Keratinocyte (primary cell): ENCODE data around the gene IRAK2. TPM values are rescaled to one million over a fixed set of nuclear protein-coding genes. Genes with fewer than 3 reads are reported as not detected.

ENCODE experiments used
- DNase-seq: peaks from one replicate; pipeline ENCODE4 v3.0.0-alpha.2; 2011; ENCODE audit warnings: low read depth, missing footprints, low spot score
- FAIRE-seq: peaks from 2 replicates; lab custom pipeline; 2011; peaks lifted over from hg19 to GRCh38; lab: Jason Lieb, UNC
- H2AFZ ChIP-seq: 2 replicates; pipeline ENCODE4 v1.6.0; 2012; ENCODE audit warnings: low read length, control low read depth, inconsistent platforms; ENCODE audit not compliant: control insufficient read depth
- H3K27ac ChIP-seq: 2 replicates; pipeline ENCODE4 v1.5.1; 2011; ENCODE audit warnings: low read length; ENCODE audit not compliant: control insufficient read depth, insufficient read depth
- H3K27me3 ChIP-seq: 3 replicates; pipeline ENCODE4 v1.6.0; 2011; ENCODE audit warnings: low read length; ENCODE audit not compliant: control insufficient read depth, insufficient read depth; ENCODE audit errors: extremely low read depth
- H3K36me3 ChIP-seq, 2 experiments: 2 replicates in 1 of 2; 3 replicates in 1 of 2; pipeline ENCODE4 v1.5.1; 2011; ENCODE audit warnings: low read length in 2 of 2, mild to moderate bottlenecking in 1 of 2; ENCODE audit not compliant: control insufficient read depth in 2 of 2, insufficient read depth in 2 of 2; ENCODE audit errors: extremely low read depth in 1 of 2
- H3K4me1 ChIP-seq: 3 replicates; pipeline ENCODE4 v1.5.1; 2011; ENCODE audit warnings: low read length; ENCODE audit not compliant: control insufficient read depth, insufficient read depth; ENCODE audit errors: extremely low read depth
- H3K4me2 ChIP-seq: 3 replicates; pipeline ENCODE4 v1.6.0; 2011; ENCODE audit warnings: low read depth, low read length; ENCODE audit not compliant: control insufficient read depth, insufficient read depth; ENCODE audit errors: extremely low read depth
- H3K4me3 ChIP-seq, 3 experiments: fragments of 200-600 bp in 1 of 3; sonication (generic) in 1 of 3; 2 replicates in 2 of 3; 3 replicates in 1 of 3; pipeline ENCODE4 v1.5.1; 2011 to 2016; ENCODE audit warnings: low read length in 3 of 3, mild to moderate bottlenecking in 3 of 3, control low read depth in 2 of 3, inconsistent platforms in 1 of 3, low read depth in 1 of 3, mixed read lengths in 1 of 3, mixed run types in 1 of 3, moderate library complexity in 1 of 3; ENCODE audit not compliant: control insufficient read depth in 2 of 3, insufficient read depth in 2 of 3; ENCODE audit errors: extremely low read depth in 1 of 3
- H3K79me2 ChIP-seq: 2 replicates; pipeline ENCODE4 v1.6.0; 2012; ENCODE audit warnings: low read length; ENCODE audit not compliant: control insufficient read depth, insufficient read depth
- H3K9ac ChIP-seq: 3 replicates; pipeline ENCODE4 v1.6.0; 2011; ENCODE audit warnings: low read length; ENCODE audit not compliant: control insufficient read depth, insufficient read depth; ENCODE audit errors: extremely low read depth
- H3K9me1 ChIP-seq: 3 replicates; pipeline ENCODE4 v1.6.0; 2011; ENCODE audit warnings: low read length; ENCODE audit not compliant: control insufficient read depth, insufficient read depth; ENCODE audit errors: extremely low read depth
- H3K9me3 ChIP-seq: 2 replicates; pipeline ENCODE4 v1.5.1; 2012; ENCODE audit warnings: low read depth, low read length; ENCODE audit not compliant: control insufficient read depth
- H4K20me1 ChIP-seq: 3 replicates; pipeline ENCODE4 v1.6.0; 2011; ENCODE audit warnings: low read length; ENCODE audit not compliant: control insufficient read depth, insufficient read depth; ENCODE audit errors: extremely low read depth
- CTCF ChIP-seq, 3 experiments: IDR thresholded peaks in 1 of 3; conservative IDR thresholded peaks in 1 of 3; optimal IDR thresholded peaks in 1 of 3; 2 replicates in 2 of 3; 3 replicates in 1 of 3; pipeline versions ENCODE3 to v1.5.1; 2011; ENCODE audit warnings: low read length in 3 of 3, mild to moderate bottlenecking in 3 of 3, moderate library complexity in 2 of 3, control low read depth in 1 of 3, inconsistent platforms in 1 of 3; ENCODE audit not compliant: insufficient read depth in 2 of 3; ENCODE audit errors: extremely low read depth in 1 of 3
- EZH2 ChIP-seq: IDR thresholded peaks from one replicate; pipeline ENCODE4 v1.6.1; 2012; ENCODE audit warnings: inconsistent platforms, mild to moderate bottlenecking, low read length, moderate library complexity
- dilution Hi-C: fragments of 300-500 bp; cut with MboI; formaldehyde crosslinking; loops from one replicate; pipeline ENCODE4 v1.7.0; 2020; ENCODE audit warnings: low sequenced_read_pairs; ENCODE audit not compliant: extremely low pct_ligation_motif_present
- polyA plus RNA-seq, 5 experiments: library from polyadenylated mRNA; depleted of rRNA in 3 of 5; stranded (reverse) in 3 of 5; stranded (forward) in 1 of 5; unstranded in 1 of 5; fragments of >200 nt; gene quantifications; 1 replicate in 1 of 5; 2 replicates in 3 of 5; 3 replicates in 1 of 5; pipeline versions ENCODE4 v1.2.1 to v1.2.3, GENCODE V29; 2011 to 2012; ENCODE audit warnings: missing spikeins in 2 of 5, low read depth in 1 of 5, low replicate concordance in 1 of 5

IRAK2 gene
- polyA plus RNA-seq, 1 donor (not counting 4 experiments of a cell fraction or from before 2014, with no cell fraction given): 3.5 TPM

- DNase-seq: no peak
- no peaks in the 10 kb centered on the region for H3K9me3 ChIP-seq
- peaks cover 3% of the 10 kb centered on the region for H4K20me1 ChIP-seq
- no peak overlapping the region for H3K27ac ChIP-seq
- H3K9me1 ChIP-seq: no peaks in the 10 kb centered on the region
- no peak overlapping the region for H3K9ac ChIP-seq
- FAIRE-seq: no peak
- dilution Hi-C loops: no loop called here
- peaks cover 26 to 28% of the 10 kb centered on the region in 2 experiments for H3K36me3 ChIP-seq
- no peak overlapping the region for H2AFZ ChIP-seq
- H3K27me3 ChIP-seq: no peaks in the 10 kb centered on the region
- peaks cover 47% of the 10 kb centered on the region for H3K79me2 ChIP-seq
- no peak overlapping the region for H3K4me3 ChIP-seq
- no peak overlapping the region for H3K4me2 ChIP-seq
- no peak for TF ChIP-seq CTCF (optimal IDR thresholded peaks at IDR 0.05 in 1 of 3, IDR thresholded peaks at IDR 0.05 in 1 of 3, conservative IDR thresholded peaks at IDR 0.05 in 1 of 3; ENCODE audit: extremely low read depth in 1 of 3, insufficient read depth in 2 of 3, low read length in 3 of 3)
- no peak for TF ChIP-seq EZH2
- no peaks in the 10 kb centered on the region for H3K4me1 ChIP-seq
These were observed 109.9 kb downstream of the IRAK2 start for GRCh38 chr3:10274601-10275000.

- Histone ChIP-seq H3K4me1 (no peaks in the 10 kb centered on the region), H3K4me2 (no peak overlapping the region), H3K9me3 (no peaks in the 10 kb centered on the region), H3K9ac (no peak overlapping the region), H3K27ac (no peak overlapping the region), H4K20me1 (peaks cover 3% of the 10 kb centered on the region), H3K4me3 (no peak overlapping the region), H3K9me1 (no peaks in the 10 kb centered on the region), H3K27me3 (no peaks in the 10 kb centered on the region), H3K79me2 (peaks cover 29% of the 10 kb centered on the region), H2AFZ (no peak overlapping the region), H3K36me3 (peaks cover 17 to 30% of the 10 kb centered on the region in 2 experiments)
- FAIRE-seq (no peak), DNase-seq (no peak)
- TF ChIP-seq EZH2 (no peak), CTCF (optimal IDR thresholded peaks at IDR 0.05 in 1 of 3, IDR thresholded peaks at IDR 0.05 in 1 of 3, conservative IDR thresholded peaks at IDR 0.05 in 1 of 3; ENCODE audit: extremely low read depth in 1 of 3, insufficient read depth in 2 of 3, low read length in 3 of 3) (no peak)
- dilution Hi-C loops: no loop called here
These were observed 112.5 kb downstream of the IRAK2 start for GRCh38 chr3:10277115-10277625.
